HEK293 (cell line): ENCODE data around the gene CPXM2.

Source experiments
- CTCF ChIA-PET: fragments of 350-600 bp; formaldehyde crosslinking; extraction: SDS; loops from one replicate; lab custom pipeline; 2021; ENCODE audit warnings: antibody characterized with exemption; lab: Yijun Ruan, JAX
- POLR2A ChIA-PET: fragments of 300-600 bp; formaldehyde crosslinking; extraction: SDS; loops from one replicate; lab custom pipeline; 2020; ENCODE audit warnings: antibody characterized with exemption, inconsistent platforms; lab: Yijun Ruan, JAX
- H3K27ac ChIP-seq: fragments of 200-500 bp; sonication (Bioruptor generic); 2 replicates; pipeline ENCODE4 v1.5.1; 2014; ENCODE audit warnings: low read depth, low read length, control low read depth, inconsistent platforms; ENCODE audit errors: extremely low read depth
- H3K36me3 ChIP-seq, 2 experiments: fragments of 200-500 bp in 1 of 2; sonication (Bioruptor generic) in 1 of 2; 1 replicate in 1 of 2; 2 replicates in 1 of 2; pipeline ENCODE4 v1.5.1; 2014 to 2017; ENCODE audit warnings: inconsistent platforms in 2 of 2, low read length in 2 of 2; ENCODE audit not compliant: control insufficient read depth in 2 of 2, insufficient read depth in 1 of 2
- H3K4me1 ChIP-seq: fragments of 200-500 bp; sonication (Bioruptor generic); 2 replicates; pipeline ENCODE4 v1.5.1; 2014; ENCODE audit warnings: mild to moderate bottlenecking, low read length, inconsistent platforms; ENCODE audit not compliant: control insufficient read depth, insufficient read depth
- H3K4me3 ChIP-seq: 2 replicates; pipeline ENCODE4 v1.5.1; 2011; ENCODE audit warnings: low read depth, mild to moderate bottlenecking, control low read depth, low read length, moderate library complexity
- H3K9me3 ChIP-seq: fragments of 200-500 bp; sonication (Bioruptor generic); 2 replicates; pipeline ENCODE4 v1.5.1; 2014; ENCODE audit warnings: low read depth, low read length, inconsistent platforms; ENCODE audit not compliant: control insufficient read depth, insufficient read depth
- BCL11A ChIP-seq: fragments of 450-650 bp; formaldehyde crosslinking; IDR thresholded peaks from 2 replicates; pipeline ENCODE4 v1.5.1; 2016; ENCODE audit warnings: low read depth, missing biosample characterization, missing genetic modification characterization
- IKZF3 ChIP-seq: fragments of 450-650 bp; IDR thresholded peaks from 2 replicates; pipeline ENCODE4 v1.5.0; 2018; ENCODE audit warnings: missing biosample characterization, mild to moderate bottlenecking, missing genetic modification characterization, moderate library complexity
- KLF7 ChIP-seq: fragments of 450-650 bp; formaldehyde crosslinking; IDR thresholded peaks from 2 replicates; pipeline ENCODE4 v1.5.1; 2016; ENCODE audit warnings: missing biosample characterization, missing genetic modification characterization, borderline replicate concordance
- REPIN1 ChIP-seq: fragments of 450-650 bp; formaldehyde crosslinking; IDR thresholded peaks from 2 replicates; pipeline ENCODE4 v1.5.1; 2017; ENCODE audit warnings: missing biosample characterization, missing genetic modification characterization, low read depth
- SCRT1 ChIP-seq: fragments of 450-650 bp; formaldehyde crosslinking; IDR thresholded peaks from 2 replicates; pipeline ENCODE4 v1.5.1; 2016; ENCODE audit warnings: missing biosample characterization, missing genetic modification characterization, borderline replicate concordance
- YY2 ChIP-seq: fragments of 450-650 bp; formaldehyde crosslinking; IDR thresholded peaks from 2 replicates; pipeline ENCODE4 v1.5.1; 2016; ENCODE audit warnings: missing biosample characterization, missing genetic modification characterization
- ZNF112 ChIP-seq: fragments of 450-650 bp; formaldehyde crosslinking; IDR thresholded peaks from 2 replicates; pipeline ENCODE4 v1.5.0; 2017; ENCODE audit warnings: missing biosample characterization, missing genetic modification characterization
- ZNF18 ChIP-seq: fragments of 450-650 bp; formaldehyde crosslinking; IDR thresholded peaks from 2 replicates; pipeline ENCODE4 v1.5.1; 2016; ENCODE audit warnings: missing biosample characterization, missing genetic modification characterization
- ZNF266 ChIP-seq: fragments of 450-650 bp; formaldehyde crosslinking; IDR thresholded peaks from 2 replicates; pipeline ENCODE4 v1.5.1; 2016; ENCODE audit warnings: missing biosample characterization, missing genetic modification characterization, low read depth
- ZNF311 ChIP-seq: fragments of 450-650 bp; formaldehyde crosslinking; IDR thresholded peaks from 2 replicates; pipeline ENCODE4 v1.5.1; 2017; ENCODE audit warnings: missing biosample characterization, missing genetic modification characterization, borderline replicate concordance
- ZNF544 ChIP-seq: fragments of 450-650 bp; formaldehyde crosslinking; IDR thresholded peaks from 2 replicates; pipeline ENCODE4 v1.5.0; 2017; ENCODE audit warnings: missing biosample characterization, missing genetic modification characterization
- ZNF560 ChIP-seq: fragments of 450-650 bp; formaldehyde crosslinking; IDR thresholded peaks from 2 replicates; pipeline ENCODE4 v1.5.1; 2017; ENCODE audit warnings: missing biosample characterization, missing genetic modification characterization, borderline replicate concordance
- ZNF561 ChIP-seq: fragments of 450-650 bp; IDR thresholded peaks from 2 replicates; pipeline ENCODE4 v1.5.1; 2018; ENCODE audit warnings: missing biosample characterization, missing genetic modification characterization, borderline replicate concordance
- ZNF623 ChIP-seq: fragments of 450-650 bp; formaldehyde crosslinking; IDR thresholded peaks from 2 replicates; pipeline ENCODE4 v1.5.1; 2016; ENCODE audit warnings: missing biosample characterization, missing genetic modification characterization
- ZNF660 ChIP-seq: fragments of 450-650 bp; IDR thresholded peaks from 2 replicates; pipeline ENCODE4 v1.5.1; 2018; ENCODE audit warnings: missing biosample characterization, mild to moderate bottlenecking, missing genetic modification characterization
- ZNF701 ChIP-seq: fragments of 450-650 bp; formaldehyde crosslinking; IDR thresholded peaks from 2 replicates; pipeline ENCODE4 v1.5.1; 2016; ENCODE audit warnings: missing biosample characterization, missing genetic modification characterization
- ZNF843 ChIP-seq: fragments of 450-650 bp; formaldehyde crosslinking; IDR thresholded peaks from 2 replicates; pipeline ENCODE4 v1.5.1; 2016; ENCODE audit warnings: missing biosample characterization, missing genetic modification characterization
- TF ChIP-seq, protein P1 (sequence below): fragments of 450-650 bp; formaldehyde crosslinking; IDR thresholded peaks from 2 replicates; pipeline ENCODE4 v1.5.1; 2016; ENCODE audit warnings: missing biosample characterization, missing genetic modification characterization, borderline replicate concordance
- TF ChIP-seq, protein P2 (sequence below): fragments of 450-650 bp; formaldehyde crosslinking; IDR thresholded peaks from 2 replicates; pipeline ENCODE4 v1.5.1; 2016; ENCODE audit warnings: missing biosample characterization, missing genetic modification characterization

CPXM2 gene

GRCh38 chr10:123721441-123722049, 170.1 kb downstream of the CPXM2 start:
- H3K36me3 ChIP-seq, result no peaks in the 10 kb centered on the region
- CTCF ChIA-PET, result no interaction called here
- no peak overlapping the region for H3K4me3 ChIP-seq
- TF ChIP-seq, protein P1, sequence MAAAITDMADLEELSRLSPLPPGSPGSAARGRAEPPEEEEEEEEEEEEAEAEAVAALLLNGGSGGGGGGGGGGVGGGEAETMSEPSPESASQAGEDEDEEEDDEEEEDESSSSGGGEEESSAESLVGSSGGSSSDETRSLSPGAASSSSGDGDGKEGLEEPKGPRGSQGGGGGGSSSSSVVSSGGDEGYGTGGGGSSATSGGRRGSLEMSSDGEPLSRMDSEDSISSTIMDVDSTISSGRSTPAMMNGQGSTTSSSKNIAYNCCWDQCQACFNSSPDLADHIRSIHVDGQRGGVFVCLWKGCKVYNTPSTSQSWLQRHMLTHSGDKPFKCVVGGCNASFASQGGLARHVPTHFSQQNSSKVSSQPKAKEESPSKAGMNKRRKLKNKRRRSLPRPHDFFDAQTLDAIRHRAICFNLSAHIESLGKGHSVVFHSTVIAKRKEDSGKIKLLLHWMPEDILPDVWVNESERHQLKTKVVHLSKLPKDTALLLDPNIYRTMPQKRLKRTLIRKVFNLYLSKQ (tag by site-specific recombination), result no peak
- no peak for TF ChIP-seq ZNF560
- H3K4me1 ChIP-seq, result no peaks in the 10 kb centered on the region
- no peak overlapping the region for H3K27ac ChIP-seq
- H3K9me3 ChIP-seq, result no peaks in the 10 kb centered on the region
- POLR2A ChIA-PET, result no interaction called here

DNA sequence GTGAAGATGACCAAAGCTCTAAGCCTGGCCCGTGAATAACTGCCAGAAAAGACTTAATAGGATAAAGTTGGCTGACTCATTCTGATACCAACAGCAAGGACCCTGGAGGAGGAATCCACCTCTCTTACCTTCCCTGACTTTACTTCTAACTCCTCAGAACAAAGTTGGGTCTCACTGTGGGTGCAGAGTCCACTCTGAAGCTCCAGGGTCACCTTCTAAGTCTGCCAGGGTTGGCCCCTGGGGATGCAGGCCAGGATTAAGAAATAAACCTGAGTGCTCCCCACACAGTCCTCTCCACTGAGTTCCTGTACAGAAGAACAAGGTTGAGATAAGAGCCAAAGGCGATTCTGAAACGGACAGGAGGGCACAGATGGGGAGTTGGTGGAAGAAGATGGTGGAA, 171.1 kb downstream of the CPXM2 start:
- TF ChIP-seq ZNF623 (no peak), REPIN1 (tag by site-specific recombination) (no peak), ZNF660 (tag by site-specific recombination) (no peak), ZNF18 (tag by site-specific recombination) (no peak), ZNF843 (tag by site-specific recombination) (no peak), SCRT1 (tag by site-specific recombination) (no peak), BCL11A (tag by site-specific recombination) (no peak), ZNF311 (no peak)
- TF ChIP-seq, protein P2, sequence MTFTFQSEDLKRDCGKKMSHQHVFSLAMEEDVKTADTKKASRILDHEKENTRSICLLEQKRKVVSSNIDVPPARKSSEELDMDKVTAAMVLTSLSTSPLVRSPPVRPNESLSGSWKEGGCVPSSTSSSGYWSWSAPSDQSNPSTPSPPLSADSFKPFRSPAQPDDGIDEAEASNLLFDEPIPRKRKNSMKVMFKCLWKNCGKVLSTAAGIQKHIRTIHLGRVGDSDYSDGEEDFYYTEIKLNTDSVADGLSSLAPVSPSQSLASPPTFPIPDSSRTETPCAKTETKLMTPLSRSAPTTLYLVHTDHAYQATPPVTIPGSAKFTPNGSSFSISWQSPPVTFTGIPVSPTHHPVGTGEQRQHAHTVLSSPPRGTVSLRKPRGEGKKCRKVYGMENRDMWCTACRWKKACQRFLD (tag by site-specific recombination), result no peak
- TF ChIP-seq, all 188 proteins: peak for 0
- Histone ChIP-seq H3K4me1 (no peaks in the 10 kb centered on the region), H3K9me3 (no peaks in the 10 kb centered on the region), H3K36me3 (no peaks in the 10 kb centered on the region), H3K4me3 (no peak overlapping the region), H3K27ac (no peak overlapping the region)
- POLR2A ChIA-PET, result no interaction called here
- CTCF ChIA-PET, result no interaction called here

GRCh38 chr10:123718544-123719060, 173.0 kb downstream of the CPXM2 start:
- CTCF ChIA-PET, result interaction anchor here (0.5 to 1.4 kb wide), 2 partner anchors 19 to 136 kb away, joined by 4 read pairs; no protein-coding TSS in a partner anchor
- Histone ChIP-seq H3K4me1 (no peaks in the 10 kb centered on the region), H3K27ac (no peak overlapping the region), H3K36me3 (no peaks in the 10 kb centered on the region), H3K4me3 (no peak overlapping the region)
- TF ChIP-seq ZNF544 (tag by site-specific recombination) (no peak), ZNF266 (tag by site-specific recombination) (no peak), ZNF701 (tag by site-specific recombination) (no peak), IKZF3 (tag by site-specific recombination) (no peak), ZNF561 (tag by site-specific recombination) (no peak), YY2 (tag by site-specific recombination) (no peak), ZNF112 (tag by site-specific recombination) (no peak), KLF7 (tag by site-specific recombination) (no peak)
- TF ChIP-seq, all 188 proteins: peak for 0
- no peaks in the 10 kb centered on the region for H3K9me3 ChIP-seq
- POLR2A ChIA-PET, result no interaction called here
